ENCODE results near the gene PARN.

The PARN gene

DNA sequence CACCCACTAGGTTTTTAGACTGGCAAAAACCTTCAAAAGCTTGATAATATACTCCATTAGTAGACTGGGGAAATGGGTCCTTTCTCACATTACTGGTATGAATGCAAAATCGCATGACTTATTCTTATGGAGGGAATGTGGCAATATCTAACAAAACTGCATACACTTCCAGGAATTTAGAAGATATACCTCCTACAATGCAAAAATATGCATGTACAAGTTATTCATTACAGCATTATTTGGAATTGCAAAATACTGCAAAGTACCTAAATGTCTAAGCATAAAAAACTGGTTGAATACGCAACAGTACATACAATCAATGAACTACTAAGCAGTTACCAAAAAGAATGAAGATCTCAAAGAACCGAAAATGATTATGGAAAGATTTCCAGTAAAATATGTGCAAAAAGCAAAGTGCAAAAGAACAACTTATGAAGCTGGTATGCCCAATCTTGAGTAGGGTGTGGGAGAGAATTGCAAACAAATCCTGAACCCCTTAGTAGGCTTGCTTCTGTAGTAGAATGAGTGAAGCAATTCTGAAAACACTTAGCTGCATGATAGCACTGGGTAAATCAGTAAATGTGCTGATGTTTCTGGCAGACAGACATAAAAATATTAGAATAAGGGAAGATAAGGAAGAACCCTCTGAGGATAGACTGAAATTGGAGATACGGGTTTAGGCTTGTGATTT is 180.1 kb downstream of the PARN start:
- no peak for DNase-seq (ENCODE audit: low read depth, low spot score)
- in situ Hi-C loops (cut with HindIII; ENCODE audit: low sequenced_read_pairs): no loop called here
- H3K4me3 ChIP-seq (ENCODE audit: low read depth, low read length): no peak overlapping the region
- TF ChIP-seq, protein P1, sequence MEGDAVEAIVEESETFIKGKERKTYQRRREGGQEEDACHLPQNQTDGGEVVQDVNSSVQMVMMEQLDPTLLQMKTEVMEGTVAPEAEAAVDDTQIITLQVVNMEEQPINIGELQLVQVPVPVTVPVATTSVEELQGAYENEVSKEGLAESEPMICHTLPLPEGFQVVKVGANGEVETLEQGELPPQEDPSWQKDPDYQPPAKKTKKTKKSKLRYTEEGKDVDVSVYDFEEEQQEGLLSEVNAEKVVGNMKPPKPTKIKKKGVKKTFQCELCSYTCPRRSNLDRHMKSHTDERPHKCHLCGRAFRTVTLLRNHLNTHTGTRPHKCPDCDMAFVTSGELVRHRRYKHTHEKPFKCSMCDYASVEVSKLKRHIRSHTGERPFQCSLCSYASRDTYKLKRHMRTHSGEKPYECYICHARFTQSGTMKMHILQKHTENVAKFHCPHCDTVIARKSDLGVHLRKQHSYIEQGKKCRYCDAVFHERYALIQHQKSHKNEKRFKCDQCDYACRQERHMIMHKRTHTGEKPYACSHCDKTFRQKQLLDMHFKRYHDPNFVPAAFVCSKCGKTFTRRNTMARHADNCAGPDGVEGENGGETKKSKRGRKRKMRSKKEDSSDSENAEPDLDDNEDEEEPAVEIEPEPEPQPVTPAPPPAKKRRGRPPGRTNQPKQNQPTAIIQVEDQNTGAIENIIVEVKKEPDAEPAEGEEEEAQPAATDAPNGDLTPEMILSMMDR (IDR thresholded peaks at IDR 0.05; ENCODE audit: low read depth, low read length): no peak

DNA sequence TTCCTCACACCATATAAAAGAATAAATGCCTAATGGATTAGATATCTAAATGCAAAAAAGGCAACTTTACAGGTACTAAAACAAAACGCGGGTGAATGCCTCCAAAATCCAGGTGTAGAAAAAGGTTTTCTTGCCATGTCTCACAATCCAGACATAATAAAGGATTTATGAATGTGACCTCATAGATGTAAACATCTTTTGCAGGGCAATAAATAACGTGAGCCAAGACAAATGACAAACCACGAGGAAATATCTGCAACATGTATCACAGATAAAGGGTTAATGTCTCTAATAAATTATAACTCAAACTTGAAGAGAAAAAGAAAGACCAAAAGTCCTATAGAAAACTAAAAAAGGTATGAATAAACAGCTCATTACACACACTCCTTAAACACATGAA is 180.7 kb downstream of the PARN start:
- DNase-seq (ENCODE audit: low read depth, low spot score): no peak
- TF ChIP-seq, protein P1 (IDR thresholded peaks at IDR 0.05; ENCODE audit: low read depth, low read length): no peak
- H3K4me3 ChIP-seq (ENCODE audit: low read depth, low read length): no peak overlapping the region
- in situ Hi-C loops (cut with HindIII; ENCODE audit: low sequenced_read_pairs): no loop called here

DNA sequence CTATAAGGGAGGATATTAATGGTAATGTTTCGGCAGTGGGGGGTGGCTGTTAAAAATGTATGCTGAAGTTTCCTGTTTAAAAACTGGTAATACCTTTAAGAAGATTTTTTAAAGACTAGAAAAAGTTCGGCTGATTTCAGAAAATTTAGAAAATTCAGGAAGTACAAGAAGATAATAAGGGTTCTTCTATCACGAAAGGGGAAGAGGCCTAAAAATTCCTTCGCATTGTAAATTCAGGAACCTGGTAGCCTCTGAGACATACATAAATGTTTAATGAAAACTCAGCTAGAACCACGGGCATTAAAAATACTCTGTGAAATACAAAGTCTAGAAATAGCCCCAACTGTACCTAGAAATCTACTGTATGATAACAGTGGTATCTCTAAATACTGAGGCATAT is 181.2 kb downstream of the PARN start:
- TF ChIP-seq, protein P1 (IDR thresholded peaks at IDR 0.05; ENCODE audit: low read depth, low read length): no peak
- in situ Hi-C loops (cut with HindIII; ENCODE audit: low sequenced_read_pairs): no loop called here
- no peak overlapping the region for H3K4me3 ChIP-seq (ENCODE audit: low read depth, low read length)
- no peak for DNase-seq (ENCODE audit: low read depth, low spot score)

DNA sequence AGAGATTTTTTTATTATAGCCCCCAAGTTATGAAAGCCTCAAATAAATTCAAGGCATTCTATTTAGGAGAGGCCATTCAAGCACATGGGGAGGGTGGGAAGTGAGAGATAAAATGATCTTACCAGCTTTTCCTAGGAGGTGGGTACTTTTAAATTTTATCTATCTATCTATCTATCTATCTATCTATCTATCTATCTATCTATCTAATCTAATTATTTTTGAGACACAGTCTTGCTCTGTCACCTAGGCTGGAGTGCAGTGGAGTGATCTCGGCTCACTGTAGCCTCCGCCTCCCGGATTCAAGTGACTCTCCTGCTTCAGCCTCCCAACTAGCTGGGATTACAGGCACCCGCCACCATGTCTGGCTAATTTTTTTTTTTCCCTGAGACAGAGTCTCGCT is 182.3 kb downstream of the PARN start:
- no peak for DNase-seq (ENCODE audit: low read depth, low spot score)
- in situ Hi-C loops (cut with HindIII; ENCODE audit: low sequenced_read_pairs): no loop called here
- H3K4me3 ChIP-seq (ENCODE audit: low read depth, low read length): no peak overlapping the region
- TF ChIP-seq, protein P1 (IDR thresholded peaks at IDR 0.05; ENCODE audit: low read depth, low read length): no peak

DNA sequence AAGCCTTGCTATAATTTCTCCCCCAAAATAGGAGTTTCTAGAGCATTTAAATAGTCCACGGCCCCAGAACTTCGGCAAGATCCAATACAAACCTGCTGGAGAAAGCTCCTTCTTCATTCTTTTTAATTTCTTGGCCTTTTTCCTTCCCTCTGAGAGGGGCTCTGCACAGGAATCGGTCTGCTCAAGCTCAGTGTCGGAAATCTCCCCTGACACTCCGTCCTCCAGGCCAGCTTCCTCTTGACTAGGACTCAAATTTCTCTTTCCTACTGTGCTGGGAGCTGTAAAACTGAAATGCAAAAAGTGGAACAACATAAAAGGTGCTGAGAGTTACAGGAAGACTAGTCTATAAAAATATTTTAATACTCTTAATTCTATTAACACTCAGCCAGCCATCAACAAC is 183.3 kb downstream of the PARN start:
- TF ChIP-seq, protein P1 (IDR thresholded peaks at IDR 0.05; ENCODE audit: low read depth, low read length): no peak
- DNase-seq (ENCODE audit: low read depth, low spot score): no peak
- no peak overlapping the region for H3K4me3 ChIP-seq (ENCODE audit: low read depth, low read length)
- in situ Hi-C loops (cut with HindIII; ENCODE audit: low sequenced_read_pairs): no loop called here

DNA sequence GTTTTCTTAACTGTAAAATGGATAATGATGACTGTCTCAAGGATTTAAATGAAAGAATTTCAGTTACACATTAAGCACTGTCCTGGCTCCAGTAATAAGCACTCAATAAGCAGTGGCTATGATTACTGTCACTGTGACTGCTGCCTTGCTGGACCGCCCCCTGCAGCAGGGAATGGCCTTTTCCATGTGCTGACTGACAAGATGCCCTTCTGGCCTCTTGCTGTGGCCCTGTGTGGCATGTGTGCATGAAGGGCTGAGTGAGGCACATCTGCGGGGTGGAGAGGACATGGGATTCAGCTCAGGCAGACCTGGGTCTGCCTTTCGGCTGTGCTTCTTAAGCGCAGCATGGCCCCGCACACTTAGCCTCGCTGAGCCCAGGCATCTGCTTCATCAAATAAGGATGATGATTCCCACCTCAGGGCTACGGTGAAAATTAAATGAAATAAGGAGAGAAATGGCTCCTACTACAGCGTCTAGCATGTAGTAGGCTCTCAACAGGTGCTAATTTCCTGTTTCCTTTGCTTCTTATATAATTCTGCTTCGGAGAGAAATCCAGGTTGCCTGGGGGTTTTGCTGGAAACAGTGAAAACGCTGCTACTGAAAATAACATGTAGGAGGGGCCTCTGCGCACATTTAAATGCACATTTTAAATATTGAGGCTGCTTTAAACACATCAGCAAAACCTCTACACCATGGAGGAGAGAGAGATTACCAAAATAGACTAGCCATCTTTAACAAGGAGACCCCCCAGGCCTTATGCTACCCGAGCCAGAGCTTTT is 183.9 kb downstream of the PARN start:
- DNase-seq (ENCODE audit: low read depth, low spot score): no peak
- in situ Hi-C loops (cut with HindIII; ENCODE audit: low sequenced_read_pairs): no loop called here
- no peak overlapping the region for H3K4me3 ChIP-seq (ENCODE audit: low read depth, low read length)
- TF ChIP-seq, protein P1 (IDR thresholded peaks at IDR 0.05; ENCODE audit: low read depth, low read length): no peak

Data from astrocyte of the spinal cord (primary cell).